ACC112 (cell line): ENCODE results near the gene ULK3.

Experiments
- H2AFZ ChIP-seq: fragments of 200-600 bp; sonication (generic); one replicate; pipeline ENCODE4 v1.6.0; 2017; ENCODE audit warnings: antibody characterized with exemption, low read length; ENCODE audit not compliant: unreplicated experiment
- H3K27ac ChIP-seq: fragments of 200-600 bp; sonication (generic); 2 replicates; pipeline ENCODE4 v1.5.1; 2014; ENCODE audit warnings: low read depth, mild to moderate bottlenecking, antibody characterized with exemption, low read length, moderate library complexity
- H3K27me3 ChIP-seq: fragments of 200-600 bp; sonication (generic); 2 replicates; pipeline ENCODE4 v1.6.1; 2014; ENCODE audit warnings: mild to moderate bottlenecking, antibody characterized with exemption, low read length, moderate library complexity, mixed read lengths; ENCODE audit not compliant: insufficient read depth
- H3K36me3 ChIP-seq: fragments of 200-600 bp; sonication (generic); 2 replicates; pipeline ENCODE4 v1.6.1; 2016; ENCODE audit warnings: mild to moderate bottlenecking, antibody characterized with exemption, low read length, moderate library complexity, mixed read lengths; ENCODE audit not compliant: insufficient read depth
- H3K4me1 ChIP-seq: fragments of 200-600 bp; sonication (generic); one replicate; pipeline ENCODE4 v1.6.1; 2016; ENCODE audit warnings: low read length, mixed read lengths; ENCODE audit not compliant: insufficient read depth, unreplicated experiment, control insufficient read depth
- H3K4me3 ChIP-seq: fragments of 200-600 bp; sonication (generic); 2 replicates; pipeline ENCODE4 v1.5.1; 2014; ENCODE audit warnings: mild to moderate bottlenecking, low read depth, low read length
- H3K79me2 ChIP-seq: fragments of 200-600 bp; sonication (generic); one replicate; pipeline ENCODE4 v1.6.0; 2016; ENCODE audit warnings: low read length; ENCODE audit not compliant: control insufficient read depth, unreplicated experiment, insufficient read depth

Gene ULK3

DNA sequence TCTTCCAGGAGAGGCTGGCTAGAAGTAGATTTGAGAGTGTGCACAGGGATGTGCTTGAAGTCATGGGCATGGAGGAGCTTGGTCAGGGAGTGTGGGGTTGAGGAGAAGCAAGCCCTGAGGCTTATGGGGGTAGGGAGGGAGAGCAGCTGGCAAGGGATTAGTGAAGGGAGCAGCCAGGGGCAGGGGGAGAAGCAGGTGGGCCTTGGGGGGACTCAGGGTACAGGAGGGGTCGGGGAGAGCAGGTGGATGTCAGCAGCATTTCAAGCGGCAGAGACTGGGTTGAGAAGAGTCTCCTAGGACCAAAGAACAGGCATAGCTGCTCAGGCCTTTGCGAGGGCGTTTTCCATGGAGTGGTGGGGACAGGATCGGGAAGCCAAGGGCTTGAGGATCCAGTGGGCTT lies 33.7 kb downstream of the ULK3 start:
- H3K27me3 ChIP-seq = no peaks in the 10 kb centered on the region
- H3K36me3 ChIP-seq = no peaks in the 10 kb centered on the region
- no peak overlapping the region for H3K27ac ChIP-seq
- H2AFZ ChIP-seq = no peak overlapping the region
- no peaks in the 10 kb centered on the region for H3K79me2 ChIP-seq
- no peak overlapping the region for H3K4me3 ChIP-seq
- no peaks in the 10 kb centered on the region for H3K4me1 ChIP-seq

DNA sequence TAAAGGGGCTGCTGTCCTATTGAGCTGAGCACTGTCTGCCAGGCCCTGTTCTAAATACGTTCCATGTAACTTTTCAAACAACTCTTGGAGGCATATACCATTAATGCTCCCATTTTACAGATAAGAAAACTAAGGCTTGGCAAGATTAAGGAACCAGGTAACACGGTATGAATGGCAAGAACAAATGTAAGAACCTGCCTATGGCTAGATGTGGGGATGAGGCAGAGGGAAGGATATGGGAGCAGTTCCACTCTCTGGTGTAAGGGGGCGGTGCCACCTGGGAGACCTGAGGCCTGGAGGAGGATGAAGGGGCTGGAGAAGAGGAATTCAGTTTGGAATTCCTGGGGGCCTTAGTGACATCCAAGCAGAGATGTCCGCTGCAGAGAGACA lies 34.1 kb downstream of the ULK3 start:
- Histone ChIP-seq H3K4me3 (no peak overlapping the region), H3K27me3 (no peaks in the 10 kb centered on the region), H3K79me2 (no peaks in the 10 kb centered on the region), H3K4me1 (no peaks in the 10 kb centered on the region), H3K36me3 (no peaks in the 10 kb centered on the region), H2AFZ (no peak overlapping the region), H3K27ac (no peak overlapping the region)

DNA sequence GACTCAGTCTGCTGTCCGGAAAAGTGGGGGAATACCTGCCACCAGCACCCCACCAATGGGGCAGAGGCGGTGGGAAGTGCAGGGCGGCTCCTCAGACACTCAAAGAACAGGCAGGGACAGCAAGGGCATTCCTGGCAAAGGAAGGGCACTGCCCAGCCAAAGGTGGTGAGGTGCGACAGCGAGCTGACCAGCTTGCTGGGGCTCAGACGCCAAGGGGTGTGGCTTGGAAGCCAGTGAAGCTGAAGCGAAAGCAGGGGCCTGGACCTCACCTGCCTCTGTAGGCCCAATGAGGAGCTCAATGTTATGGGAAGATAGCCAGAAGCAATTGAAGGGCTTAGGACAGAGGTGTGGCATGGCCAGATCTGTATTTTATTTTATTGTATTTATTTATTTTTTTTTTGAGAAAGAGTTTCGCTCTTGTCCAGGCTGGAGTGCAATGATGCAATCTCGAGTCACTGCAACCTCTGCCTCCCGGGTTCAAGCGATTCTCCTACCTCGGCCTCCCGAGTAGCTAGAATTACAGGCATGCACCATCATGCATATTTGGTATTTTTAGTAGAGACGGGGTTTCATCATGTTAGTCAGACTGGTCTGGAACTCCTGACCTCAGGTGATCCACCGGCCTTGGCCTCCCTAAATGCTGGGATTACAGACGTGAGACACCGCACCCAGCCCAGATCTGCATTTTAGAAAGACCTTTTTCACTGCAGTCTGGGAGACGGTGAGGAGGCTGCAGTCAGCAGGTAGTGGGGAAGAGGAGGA lies 34.7 kb downstream of the ULK3 start:
- H3K27me3 ChIP-seq = no peaks in the 10 kb centered on the region
- H3K4me3 ChIP-seq = no peak overlapping the region
- no peak overlapping the region for H2AFZ ChIP-seq
- no peaks in the 10 kb centered on the region for H3K4me1 ChIP-seq
- no peaks in the 10 kb centered on the region for H3K79me2 ChIP-seq
- H3K27ac ChIP-seq = no peak overlapping the region
- no peaks in the 10 kb centered on the region for H3K36me3 ChIP-seq

DNA sequence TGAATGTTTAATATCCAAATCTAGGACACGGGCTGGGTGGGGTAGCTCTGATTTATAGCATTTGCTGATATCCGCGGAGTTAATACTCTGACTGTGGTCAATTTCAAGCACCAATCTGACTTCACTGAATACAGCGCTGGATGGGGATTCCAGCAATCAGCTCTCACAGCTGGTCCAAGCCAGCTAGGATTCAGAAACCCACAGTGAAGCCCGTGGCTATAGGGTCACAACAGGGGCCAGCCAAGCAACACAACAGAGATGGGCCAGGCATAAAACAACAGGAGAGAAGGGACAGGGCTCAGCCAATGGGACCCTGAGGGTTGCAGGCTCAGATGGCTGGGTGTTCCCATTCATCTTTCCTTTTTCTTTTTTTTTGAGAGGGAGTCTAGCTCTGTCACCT lies 35.7 kb downstream of the ULK3 start:
- H3K79me2 ChIP-seq = no peaks in the 10 kb centered on the region
- no peak overlapping the region for H3K4me3 ChIP-seq
- no peaks in the 10 kb centered on the region for H3K4me1 ChIP-seq
- H3K27ac ChIP-seq = no peak overlapping the region
- no peaks in the 10 kb centered on the region for H3K36me3 ChIP-seq
- no peaks in the 10 kb centered on the region for H3K27me3 ChIP-seq
- no peak overlapping the region for H2AFZ ChIP-seq

- Histone ChIP-seq H3K27me3 (no peaks in the 10 kb centered on the region), H3K79me2 (no peaks in the 10 kb centered on the region), H3K4me3 (no peak overlapping the region), H3K36me3 (no peaks in the 10 kb centered on the region), H3K27ac (no peak overlapping the region), H2AFZ (no peak overlapping the region), H3K4me1 (no peaks in the 10 kb centered on the region)
Measured at GRCh38 chr15:74804935-74805334, 38.0 kb downstream of the ULK3 start.

DNA sequence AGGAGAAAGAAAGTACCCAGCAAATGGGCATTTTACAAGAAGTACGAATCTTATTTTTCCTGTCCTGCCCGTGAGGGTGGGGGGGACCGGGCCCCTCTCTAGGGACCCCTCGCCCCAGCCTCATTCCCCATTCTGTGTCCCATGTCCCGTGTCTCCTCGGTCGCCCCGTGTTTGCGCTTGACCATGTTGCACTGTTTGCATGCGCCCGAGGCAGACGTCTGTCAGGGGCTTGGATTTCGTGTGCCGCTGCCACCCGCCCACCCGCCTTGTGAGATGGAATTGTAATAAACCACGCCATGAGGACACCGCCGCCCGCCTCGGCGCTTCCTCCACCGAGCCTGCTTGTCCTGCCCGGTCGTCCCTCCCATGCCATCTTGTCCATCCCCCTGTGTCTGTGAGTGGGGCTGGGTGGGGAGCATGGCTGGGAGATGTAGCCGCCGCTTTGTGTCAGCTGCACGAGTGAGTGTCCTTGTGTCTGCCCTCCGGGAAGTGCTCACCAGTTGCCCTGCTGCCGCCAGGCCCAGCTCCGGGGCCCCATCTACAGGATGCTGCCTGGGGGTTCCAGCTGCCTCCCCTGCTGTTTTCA lies 40.0 kb downstream of the ULK3 start:
- H3K27ac ChIP-seq = no peak overlapping the region
- H2AFZ ChIP-seq = no peak overlapping the region
- H3K36me3 ChIP-seq = peaks cover 2% of the 10 kb centered on the region; the same call in 1 of the 2 replicates

GRCh38 chr15:74802290-74802689 lies 40.7 kb downstream of the ULK3 start:
- Histone ChIP-seq H3K79me2 (peaks cover 5% of the 10 kb centered on the region), H3K36me3 (peaks cover 2% of the 10 kb centered on the region; the same call in 1 of the 2 replicates), H3K4me1 (no peaks in the 10 kb centered on the region), H3K4me3 (no peak overlapping the region), H3K27me3 (no peaks in the 10 kb centered on the region), H2AFZ (no peak overlapping the region), H3K27ac (no peak overlapping the region)

More for the DNA sequence above, 40.0 kb downstream of the ULK3 start:
- Histone ChIP-seq H3K4me3 (no peak overlapping the region), H3K4me1 (no peaks in the 10 kb centered on the region), H3K27me3 (no peaks in the 10 kb centered on the region), H3K79me2 (no peaks in the 10 kb centered on the region)

- H3K36me3 ChIP-seq = peaks cover 2% of the 10 kb centered on the region; the same call in 1 of the 2 replicates
- no peaks in the 10 kb centered on the region for H3K27me3 ChIP-seq
- H2AFZ ChIP-seq = no peak overlapping the region
- H3K27ac ChIP-seq = no peak overlapping the region
- peaks cover 5% of the 10 kb centered on the region for H3K79me2 ChIP-seq
- no peaks in the 10 kb centered on the region for H3K4me1 ChIP-seq
- H3K4me3 ChIP-seq = no peak overlapping the region
Measured at GRCh38 chr15:74801311-74801997, 41.5 kb downstream of the ULK3 start.

DNA sequence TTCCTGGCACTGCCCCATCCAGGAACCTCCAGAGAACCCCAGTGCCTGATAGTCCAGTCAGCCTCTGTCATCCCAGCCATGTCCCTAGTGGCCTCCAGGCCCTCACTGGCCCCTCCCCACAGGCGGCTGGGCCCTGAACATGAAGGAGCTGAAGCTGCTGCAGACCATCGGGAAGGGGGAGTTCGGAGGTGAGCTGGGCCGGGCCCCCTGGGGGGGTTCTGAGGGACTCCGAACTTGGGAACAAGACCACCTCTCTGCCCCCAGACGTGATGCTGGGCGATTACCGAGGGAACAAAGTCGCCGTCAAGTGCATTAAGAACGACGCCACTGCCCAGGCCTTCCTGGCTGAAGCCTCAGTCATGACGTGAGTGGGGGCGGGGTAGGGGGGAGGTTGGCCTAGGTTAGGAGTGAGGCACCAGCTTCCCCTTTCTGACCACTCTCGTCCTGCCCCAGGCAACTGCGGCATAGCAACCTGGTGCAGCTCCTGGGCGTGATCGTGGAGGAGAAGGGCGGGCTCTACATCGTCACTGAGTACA lies 42.3 kb downstream of the ULK3 start:
- no peak overlapping the region for H3K4me3 ChIP-seq
- H3K27me3 ChIP-seq = no peaks in the 10 kb centered on the region
- peaks cover 2% of the 10 kb centered on the region; the same call in 1 of the 2 replicates for H3K36me3 ChIP-seq
- no peak overlapping the region for H2AFZ ChIP-seq
- H3K27ac ChIP-seq = no peak overlapping the region
- H3K4me1 ChIP-seq = no peaks in the 10 kb centered on the region
- peaks cover 9% of the 10 kb centered on the region for H3K79me2 ChIP-seq

GRCh38 chr15:74799856-74800558 lies 42.9 kb downstream of the ULK3 start:
- peaks cover 2% of the 10 kb centered on the region; the same call in 1 of the 2 replicates for H3K36me3 ChIP-seq
- H3K4me3 ChIP-seq = no peak overlapping the region
- no peaks in the 10 kb centered on the region for H3K27me3 ChIP-seq
- no peak overlapping the region for H3K27ac ChIP-seq
- peaks cover 13% of the 10 kb centered on the region for H3K79me2 ChIP-seq
- no peaks in the 10 kb centered on the region for H3K4me1 ChIP-seq
- no peak overlapping the region for H2AFZ ChIP-seq
